Ovary (tissue), 9 donors: ENCODE results near the gene INTS11. TPM values are rescaled to one million over a fixed set of nuclear protein-coding genes. Genes with fewer than 3 reads are reported as not detected.
A peak's percentile ranks its signal among the peaks of the same experiment; 100 is the strongest.
"Not testable (repeated sequence)": the region's sequence is repeated elsewhere in the genome, so short reads cannot be mapped to it uniquely, and the experiment has no call there.

Experiments
- DNase-seq, 5 donors: peaks; one replicate each; pipeline ENCODE4 v3.0.0-alpha.2; 2019 to 2020
- H3K27ac ChIP-seq, 2 donors: fragments of 200-600 bp; one replicate each; pipeline versions ENCODE4 v1.5.1 to v1.8.0; 2019 to 2022
- H3K27me3 ChIP-seq: fragments of 200-600 bp; one replicate; pipeline ENCODE4 v1.8.0; 2022
- H3K36me3 ChIP-seq: fragments of 200-600 bp; sonication (generic); one replicate; pipeline ENCODE4 v1.5.1; 2019
- H3K4me1 ChIP-seq: one replicate; pipeline ENCODE4 v1.8.1; 2013; ENCODE audit warnings: mild to moderate bottlenecking, moderate library complexity; ENCODE audit not compliant: insufficient read depth
- H3K4me3 ChIP-seq: fragments of 200-600 bp; sonication (generic); one replicate; pipeline ENCODE4 v1.5.1; 2017
- H3K9me3 ChIP-seq, 2 donors: fragments of 200-600 bp in 1 of 2; sonication (generic) in 1 of 2; one replicate each; pipeline versions ENCODE4 v1.5.1 to v1.8.1; 2013 to 2019; ENCODE audit warnings: mild to moderate bottlenecking in 1 of 2, moderate library complexity in 1 of 2
- CTCF ChIP-seq, 3 donors: fragments of 450-650 bp in 2 of 3; fragments of 200-600 bp in 1 of 3; IDR thresholded peaks; one replicate each; pipeline versions ENCODE4 v1.5.1 to v1.8.0; 2016 to 2022; ENCODE audit warnings: antibody characterized with exemption in 3 of 3, mild to moderate bottlenecking in 1 of 3
- EP300 ChIP-seq: sonication (generic); formaldehyde crosslinking; IDR thresholded peaks from one replicate; pipeline ENCODE4 v1.6.1; 2017; ENCODE audit warnings: antibody characterized with exemption
- POLR2A ChIP-seq: fragments of 450-650 bp; IDR thresholded peaks from one replicate; pipeline ENCODE4 v1.6.1; 2017; ENCODE audit warnings: antibody characterized with exemption, mild to moderate bottlenecking, moderate library complexity
- WGBS, 3 donors: extraction: QIAGEN DNeasy Blood & Tissue Kit in 1 of 3; methylation state at CpG; one replicate each; pipeline versions ENCODE4 v1.1.5 to v1.1.7; 2013 to 2017; 5-methylcytosine and 5-hydroxymethylcytosine counted together
- intact Hi-C, 4 donors: fragments of 100-400 bp; cut with DNase I; formaldehyde crosslinking; loops; one replicate each; pipeline versions ENCODE4 v1.11.0 to v1.15.1; 2022 to 2023
- polyA plus RNA-seq, 2 donors: library from polyadenylated mRNA; stranded (reverse); fragments of 200-250 nt in 1 of 2; fragments of 350-450 nt in 1 of 2; fragmentation: Illumina TruSeq in 1 of 2; extraction: RNeasy Lipid Tissue Mini Kit (QIAGEN cat#74804) in 1 of 2; gene quantifications; one replicate each; pipeline ENCODE4 v1.2.3, GENCODE V29; 2013 to 2014
- total RNA-seq, 7 donors: library from RNA; depleted of rRNA in 2 of 7; stranded (reverse); fragments of >200 nt in 2 of 7; fragmentation: NEBNext Ultra II Directional in 3 of 7; extraction: Animal tissue kit (Norgen Biotek cat#: 25700) in 3 of 7; gene quantifications; one replicate each; pipeline versions ENCODE4 v1.1.0 to v1.2.4, GENCODE V29; 2016 to 2023
- donor health status: DM: no; HTN: no; CAD: no; lungs with moderate emphysema.
- donor health status: DM: no; HTN: no; CAD: no.
- donor health status: Bipolar disorder and iron deficiency.
- donor health status: DM: yes; HTN: yes; CAD: no.
- donor health status: DM: no; HTN: no; CAD: no.
- donor health status: DM: yes; HTN: yes; CAD: no.

The INTS11 gene
- total and polyA plus RNA-seq, 9 donors, result 72.6 to 135 (median 109) TPM

GRCh38 chr1:1317420-1317819 lies 7.0 kb downstream of the INTS11 start:
- peaks cover 6% of the 10 kb centered on the region for H3K4me1 ChIP-seq
- no peak for DNase-seq
- H3K9me3 ChIP-seq, result no peaks in the 10 kb centered on the region
- intact Hi-C loops, result loop anchor here in 1 of 4 donors (10.0 kb wide), 1 partner anchor 187 kb away; no protein-coding TSS in a partner anchor
- no peaks in the 10 kb centered on the region for H3K36me3 ChIP-seq
- WGBS, 3 donors, result 79 to 86% (median 85%) methylated on average over 6 of the region's 6 CpGs
- no peaks in the 10 kb centered on the region for H3K27me3 ChIP-seq
- peak overlapping the region; percentile 43 to 44 for H3K27ac ChIP-seq
- TF ChIP-seq POLR2A (no peak), CTCF (IDR thresholded peaks at IDR 0.05) (no peak), EP300 (no peak)
- no peak overlapping the region for H3K4me3 ChIP-seq

DNA sequence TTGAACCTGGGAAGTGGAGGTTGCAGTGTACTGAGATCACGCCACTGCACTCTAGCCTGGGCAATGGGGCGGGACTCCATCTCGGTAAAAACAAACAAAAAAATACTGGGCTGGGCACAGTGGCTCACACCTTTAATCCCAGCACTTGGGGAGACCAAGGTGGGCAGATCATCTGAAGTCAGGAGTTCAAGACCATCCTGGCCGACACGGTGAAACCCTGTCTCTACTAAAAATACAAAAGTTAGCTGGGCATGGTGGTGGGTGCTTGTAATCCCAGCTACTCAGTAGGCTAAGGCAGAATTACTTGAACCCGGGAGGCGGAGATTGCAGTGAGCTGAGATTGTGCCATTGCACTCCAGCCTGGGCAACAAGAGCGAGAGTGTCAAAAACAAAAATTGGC lies 8.3 kb downstream of the INTS11 start:
- H3K27ac ChIP-seq, H3K36me3 ChIP-seq, H3K9me3 ChIP-seq, H3K4me1 ChIP-seq, DNase-seq, H3K27me3 ChIP-seq, H3K4me3 ChIP-seq: not testable (repeated sequence)
- 87 to 90% (median 89%) methylated on average over 8 of the region's 8 CpGs for WGBS, 3 donors
- intact Hi-C loops, result loop anchor here in 1 of 4 donors (10.0 kb wide), 1 partner anchor 189 kb away; no protein-coding TSS in a partner anchor

- H3K4me1 ChIP-seq, result peaks cover 6% of the 10 kb centered on the region
- no peaks in the 10 kb centered on the region for H3K9me3 ChIP-seq
- intact Hi-C loops, result loop anchor here in 1 of 4 donors (10.0 kb wide), 1 partner anchor 189 kb away; no protein-coding TSS in a partner anchor
- no peaks in the 10 kb centered on the region for H3K36me3 ChIP-seq
- H3K27me3 ChIP-seq, result no peaks in the 10 kb centered on the region
- DNase-seq, result no peak
- H3K27ac ChIP-seq, result no peak overlapping the region
- 52 to 54% (median 53%) methylated on average over 22 to 26 of the region's 26 CpGs for WGBS, 3 donors
- H3K4me3 ChIP-seq, result no peak overlapping the region
- TF ChIP-seq POLR2A, result no peak
- no peak for TF ChIP-seq EP300
- no peak for TF ChIP-seq CTCF (IDR thresholded peaks at IDR 0.05)
Observed at GRCh38 chr1:1315435-1315954, 9.0 kb downstream of the INTS11 start.

GRCh38 chr1:1314678-1315335 lies 9.7 kb downstream of the INTS11 start:
- H3K4me1 ChIP-seq, result peaks cover 6% of the 10 kb centered on the region
- H3K27me3 ChIP-seq, result no peaks in the 10 kb centered on the region
- no peaks in the 10 kb centered on the region for H3K9me3 ChIP-seq
- DNase-seq, result no peak
- WGBS, 3 donors, result 85 to 90% (median 88%) methylated on average over 23 of the region's 23 CpGs
- H3K36me3 ChIP-seq, result no peaks in the 10 kb centered on the region
- intact Hi-C loops, result loop anchor here in 1 of 4 donors (10.0 kb wide), 1 partner anchor 190 kb away; no protein-coding TSS in a partner anchor
- no peak overlapping the region for H3K27ac ChIP-seq
- TF ChIP-seq EP300 (no peak), POLR2A (no peak), CTCF (IDR thresholded peaks at IDR 0.05) (no peak)
- H3K4me3 ChIP-seq, result no peak overlapping the region

DNA sequence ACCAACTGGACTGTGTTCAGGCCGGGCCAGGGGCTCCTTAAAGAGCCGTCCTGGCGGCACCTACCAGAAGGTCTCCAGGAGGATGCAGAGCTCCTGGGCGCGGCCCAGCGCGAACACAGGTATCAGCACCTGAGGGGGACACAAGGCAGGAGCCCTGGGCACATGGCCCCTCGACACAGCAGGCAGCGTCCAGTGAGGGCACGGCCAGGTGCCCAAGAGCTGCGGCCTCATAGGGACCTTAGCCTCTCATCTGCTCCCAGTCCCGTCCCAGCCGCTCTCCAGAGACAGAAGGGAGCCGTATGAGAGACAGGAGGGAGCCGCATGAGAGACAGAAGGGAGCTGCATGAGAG lies 10.2 kb downstream of the INTS11 start:
- no peak overlapping the region for H3K27ac ChIP-seq
- intact Hi-C loops, result loop anchor here in 1 of 4 donors (10.0 kb wide), 1 partner anchor 191 kb away; no protein-coding TSS in a partner anchor
- 93 to 95% (median 95%) methylated on average over 15 of the region's 15 CpGs for WGBS, 3 donors

More for the DNA sequence above, 10.2 kb downstream of the INTS11 start:
- Histone ChIP-seq H3K4me3 (no peak overlapping the region), H3K27me3 (no peaks in the 10 kb centered on the region), H3K9me3 (no peaks in the 10 kb centered on the region), H3K36me3 (no peaks in the 10 kb centered on the region), H3K4me1 (peaks cover 9% of the 10 kb centered on the region)
- TF ChIP-seq CTCF (IDR thresholded peaks at IDR 0.05), result no peak
- TF ChIP-seq POLR2A, result no peak
- TF ChIP-seq EP300, result no peak
- DNase-seq, result no peak
